Choroid plexus epithelial cell (primary cell): ENCODE data around the gene GJB3.

Experiments used
- DNase-seq: peaks from one replicate; pipeline ENCODE4 v3.0.0-alpha.2; 2010; ENCODE audit warnings: low read depth
- H3K4me3 ChIP-seq: 2 replicates; pipeline ENCODE4 v1.5.1; 2011; ENCODE audit warnings: low read depth, mild to moderate bottlenecking, control low read depth, low read length, moderate library complexity
- TF ChIP-seq, protein P1 (sequence below): conservative IDR thresholded peaks from 2 replicates; pipeline ENCODE4 v1.5.1; 2011; ENCODE audit warnings: low read depth, mild to moderate bottlenecking, control low read depth, inconsistent platforms, low read length, moderate library complexity

The GJB3 gene

GRCh38 chr1:34827341-34827941 is 46.4 kb downstream of the GJB3 start:
- DNase-seq, result no peak
- H3K4me3 ChIP-seq, result no peak overlapping the region
- TF ChIP-seq, protein P1, sequence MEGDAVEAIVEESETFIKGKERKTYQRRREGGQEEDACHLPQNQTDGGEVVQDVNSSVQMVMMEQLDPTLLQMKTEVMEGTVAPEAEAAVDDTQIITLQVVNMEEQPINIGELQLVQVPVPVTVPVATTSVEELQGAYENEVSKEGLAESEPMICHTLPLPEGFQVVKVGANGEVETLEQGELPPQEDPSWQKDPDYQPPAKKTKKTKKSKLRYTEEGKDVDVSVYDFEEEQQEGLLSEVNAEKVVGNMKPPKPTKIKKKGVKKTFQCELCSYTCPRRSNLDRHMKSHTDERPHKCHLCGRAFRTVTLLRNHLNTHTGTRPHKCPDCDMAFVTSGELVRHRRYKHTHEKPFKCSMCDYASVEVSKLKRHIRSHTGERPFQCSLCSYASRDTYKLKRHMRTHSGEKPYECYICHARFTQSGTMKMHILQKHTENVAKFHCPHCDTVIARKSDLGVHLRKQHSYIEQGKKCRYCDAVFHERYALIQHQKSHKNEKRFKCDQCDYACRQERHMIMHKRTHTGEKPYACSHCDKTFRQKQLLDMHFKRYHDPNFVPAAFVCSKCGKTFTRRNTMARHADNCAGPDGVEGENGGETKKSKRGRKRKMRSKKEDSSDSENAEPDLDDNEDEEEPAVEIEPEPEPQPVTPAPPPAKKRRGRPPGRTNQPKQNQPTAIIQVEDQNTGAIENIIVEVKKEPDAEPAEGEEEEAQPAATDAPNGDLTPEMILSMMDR, result no peak

GRCh38 chr1:34828611-34829010 is 47.6 kb downstream of the GJB3 start:
- no peak for DNase-seq
- TF ChIP-seq, protein P1, result no peak
- H3K4me3 ChIP-seq, result no peak overlapping the region

- no peak for DNase-seq
- no peak overlapping the region for H3K4me3 ChIP-seq
- TF ChIP-seq, protein P1, result no peak
These were observed 48.2 kb downstream of the GJB3 start for GRCh38 chr1:34829250-34829649.

- no peak overlapping the region for H3K4me3 ChIP-seq
- TF ChIP-seq, protein P1, result no peak
- no peak for DNase-seq
These were observed 50.8 kb downstream of the GJB3 start for GRCh38 chr1:34831721-34832246.

DNA sequence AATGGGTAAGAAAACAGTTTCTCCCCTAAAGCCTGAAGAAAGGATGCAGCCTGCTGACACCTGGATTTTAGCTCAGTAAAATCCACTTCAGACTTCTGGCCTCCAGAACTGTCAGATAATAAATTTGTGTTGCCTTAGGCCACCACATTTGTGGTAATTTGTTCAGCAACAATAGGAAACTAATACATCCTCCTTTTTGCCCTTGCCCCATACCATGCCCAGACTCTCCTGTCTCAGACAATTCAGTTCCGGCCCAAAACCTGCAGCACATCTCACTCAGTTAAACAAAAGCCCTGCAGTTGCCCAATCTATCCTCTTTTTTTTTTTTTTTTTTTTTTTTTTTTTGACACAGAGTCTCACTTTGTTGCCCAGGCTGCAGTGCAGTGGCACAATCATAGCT is 52.7 kb downstream of the GJB3 start:
- no peak overlapping the region for H3K4me3 ChIP-seq
- no peak for DNase-seq

More for the DNA sequence above, 52.7 kb downstream of the GJB3 start:
- TF ChIP-seq, protein P1, result no peak
